Measurements from ENCODE around the gene CGRRF1.

Gene CGRRF1

DNA sequence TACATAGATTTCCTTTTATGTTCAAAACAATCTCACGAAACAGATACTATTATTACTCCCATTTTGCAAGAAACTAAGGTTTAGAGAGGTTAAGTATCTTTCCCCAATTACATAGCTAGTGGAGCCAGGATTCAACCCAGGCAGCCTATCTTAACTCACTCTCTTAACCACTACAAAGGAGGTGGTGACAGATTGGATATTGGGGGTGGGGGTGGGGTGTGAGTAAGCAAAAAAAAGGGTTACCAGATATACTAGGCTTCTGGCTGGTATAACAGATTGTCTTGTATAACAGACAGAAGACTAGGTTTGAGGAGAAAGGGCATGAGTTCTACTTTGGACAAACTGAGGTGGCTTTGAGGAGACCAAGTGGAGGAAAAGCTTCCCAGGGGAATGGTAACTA lies 23.0 kb upstream of the CGRRF1 start:
- Histone ChIP-seq H3K27me3 (no peaks in the 10 kb centered on the region), H3K36me3 (peaks cover 0 to 11% (median 0%) of the 10 kb centered on the region in 3 donors), H3K27ac (no peak overlapping the region), H3K4me1 (peaks cover 0 to 47% (median 24%) of the 10 kb centered on the region in 4 donors), H3K9me3 (no peaks in the 10 kb centered on the region), H3K4me3 (no peak overlapping the region)
- TF ChIP-seq, protein P1, sequence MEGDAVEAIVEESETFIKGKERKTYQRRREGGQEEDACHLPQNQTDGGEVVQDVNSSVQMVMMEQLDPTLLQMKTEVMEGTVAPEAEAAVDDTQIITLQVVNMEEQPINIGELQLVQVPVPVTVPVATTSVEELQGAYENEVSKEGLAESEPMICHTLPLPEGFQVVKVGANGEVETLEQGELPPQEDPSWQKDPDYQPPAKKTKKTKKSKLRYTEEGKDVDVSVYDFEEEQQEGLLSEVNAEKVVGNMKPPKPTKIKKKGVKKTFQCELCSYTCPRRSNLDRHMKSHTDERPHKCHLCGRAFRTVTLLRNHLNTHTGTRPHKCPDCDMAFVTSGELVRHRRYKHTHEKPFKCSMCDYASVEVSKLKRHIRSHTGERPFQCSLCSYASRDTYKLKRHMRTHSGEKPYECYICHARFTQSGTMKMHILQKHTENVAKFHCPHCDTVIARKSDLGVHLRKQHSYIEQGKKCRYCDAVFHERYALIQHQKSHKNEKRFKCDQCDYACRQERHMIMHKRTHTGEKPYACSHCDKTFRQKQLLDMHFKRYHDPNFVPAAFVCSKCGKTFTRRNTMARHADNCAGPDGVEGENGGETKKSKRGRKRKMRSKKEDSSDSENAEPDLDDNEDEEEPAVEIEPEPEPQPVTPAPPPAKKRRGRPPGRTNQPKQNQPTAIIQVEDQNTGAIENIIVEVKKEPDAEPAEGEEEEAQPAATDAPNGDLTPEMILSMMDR (IDR thresholded peaks at IDR 0.05): no peak
- no peak for DNase-seq
- intact Hi-C loops (cut with DNase I; ENCODE audit: low total_unique reads): no loop called here

DNA sequence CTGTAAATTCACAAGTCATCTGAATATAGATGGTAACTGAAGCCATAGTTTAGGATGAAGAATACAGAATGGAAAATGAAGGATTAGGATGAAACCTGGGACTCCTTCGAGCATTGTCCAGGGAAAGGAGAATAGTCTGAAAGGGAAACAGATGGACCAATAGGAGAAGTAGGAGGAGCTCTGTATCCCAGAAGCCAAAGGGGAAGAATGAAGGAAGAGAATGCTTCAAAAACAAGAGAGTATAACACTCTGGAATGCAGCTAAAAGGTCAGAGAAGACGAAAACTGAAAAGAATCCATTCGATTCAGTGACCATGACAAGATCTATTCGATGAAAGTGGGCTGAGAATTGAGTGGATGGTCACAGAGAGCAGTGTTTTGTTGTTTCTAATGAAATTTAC lies 21.9 kb upstream of the CGRRF1 start:
- TF ChIP-seq, protein P1 (IDR thresholded peaks at IDR 0.05): no peak
- peaks cover 0 to 47% (median 24%) of the 10 kb centered on the region in 4 donors for H3K4me1 ChIP-seq
- H3K27ac ChIP-seq: peak overlapping the region; percentile 91 to 94
- peak overlapping the region; percentile 70 to 82 for H3K4me3 ChIP-seq
- no peaks in the 10 kb centered on the region for H3K9me3 ChIP-seq
- H3K36me3 ChIP-seq: peaks cover 0 to 6% (median 0%) of the 10 kb centered on the region in 3 donors
- intact Hi-C loops (cut with DNase I; ENCODE audit: low total_unique reads): no loop called here
- H3K27me3 ChIP-seq: no peaks in the 10 kb centered on the region
- DNase-seq: no peak

DNA sequence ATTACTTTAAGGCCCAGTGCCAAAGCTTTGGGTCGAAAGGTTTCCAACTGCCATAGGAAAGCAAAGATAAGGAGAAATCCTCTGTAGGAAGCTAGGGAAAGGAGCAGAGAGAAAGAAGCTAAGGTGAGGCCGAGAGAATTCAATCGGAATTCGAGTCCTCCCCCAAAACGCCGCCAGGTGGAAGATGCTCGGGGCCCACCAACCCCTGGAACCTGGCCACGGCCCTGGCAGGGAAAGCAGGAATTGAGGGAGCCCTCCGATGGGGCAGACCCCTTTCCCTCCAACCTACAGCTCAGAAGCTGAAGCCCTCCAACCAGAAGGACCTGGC lies 21.4 kb upstream of the CGRRF1 start:
- H3K4me1 ChIP-seq: peaks cover 0 to 47% (median 22%) of the 10 kb centered on the region in 4 donors
- DNase-seq: no peak
- intact Hi-C loops (cut with DNase I; ENCODE audit: low total_unique reads): no loop called here

DNA sequence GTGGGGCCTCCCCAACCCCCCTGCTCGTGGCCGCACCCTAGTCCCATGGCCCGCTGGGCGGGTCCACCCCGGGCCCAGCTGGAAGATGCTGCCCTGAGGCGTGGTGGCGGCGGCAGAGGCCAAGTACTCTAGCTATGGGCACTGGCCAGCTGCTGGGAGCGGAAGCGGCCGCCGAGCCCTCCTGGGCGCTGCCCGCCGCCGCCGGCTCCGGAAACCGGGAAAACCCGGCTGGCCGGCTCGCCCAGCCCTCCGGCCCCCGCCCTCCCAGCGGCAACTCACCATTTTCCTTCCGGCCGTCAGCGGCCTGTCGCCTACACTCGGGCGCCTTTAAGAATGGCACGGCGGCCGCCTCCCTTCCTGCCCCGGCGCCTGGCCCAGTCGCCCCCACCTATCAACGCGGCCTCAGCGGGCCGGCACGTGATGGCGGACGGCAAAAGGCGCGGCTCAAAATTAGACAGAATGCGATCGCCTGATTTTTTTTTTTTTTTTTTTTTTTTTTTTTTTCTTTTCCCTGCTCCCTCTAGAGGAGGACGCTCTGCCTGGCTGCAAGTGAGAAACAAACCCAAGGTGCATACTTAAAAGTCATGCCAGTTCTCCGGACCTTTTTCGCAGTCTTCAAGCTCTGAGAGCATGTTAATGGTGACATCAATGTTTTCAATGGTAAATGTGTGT lies 20.9 kb upstream of the CGRRF1 start, which contains the start of gene GMFB:
TSS of gene GMFB (minus strand) at position 335 of the 672 bp plus-strand sequence. CDS start at position 282, 53 bp downstream.
- peak within 1 kb of the TSS; percentile 91 to 94 for H3K27ac ChIP-seq
- intact Hi-C loops (cut with DNase I; ENCODE audit: low total_unique reads): no loop called here
- peaks cover 0 to 47% (median 22%) of the 10 kb centered on the region in 4 donors for H3K4me1 ChIP-seq
- TF ChIP-seq, protein P1 (IDR thresholded peaks at IDR 0.05): peak; percentile 18 to 31
- H3K36me3 ChIP-seq: no peaks in the 10 kb centered on the region
- no peaks in the 10 kb centered on the region for H3K27me3 ChIP-seq
- peak within 1 kb of the TSS; percentile 70 to 82 for H3K4me3 ChIP-seq
- H3K9me3 ChIP-seq: no peaks in the 10 kb centered on the region
- peak; percentile 92 to 96 for DNase-seq

More for the DNA sequence above, 21.4 kb upstream of the CGRRF1 start:
- TF ChIP-seq, protein P1 (IDR thresholded peaks at IDR 0.05): peak in 1 of 2 experiments; percentile 18
- Histone ChIP-seq H3K36me3 (peaks cover 0 to under 1% (median 0%) of the 10 kb centered on the region in 3 donors), H3K27ac (peak overlapping the region; percentile 91 to 94), H3K9me3 (no peaks in the 10 kb centered on the region), H3K27me3 (no peaks in the 10 kb centered on the region), H3K4me3 (peak overlapping the region; percentile 70 to 82)

DNA sequence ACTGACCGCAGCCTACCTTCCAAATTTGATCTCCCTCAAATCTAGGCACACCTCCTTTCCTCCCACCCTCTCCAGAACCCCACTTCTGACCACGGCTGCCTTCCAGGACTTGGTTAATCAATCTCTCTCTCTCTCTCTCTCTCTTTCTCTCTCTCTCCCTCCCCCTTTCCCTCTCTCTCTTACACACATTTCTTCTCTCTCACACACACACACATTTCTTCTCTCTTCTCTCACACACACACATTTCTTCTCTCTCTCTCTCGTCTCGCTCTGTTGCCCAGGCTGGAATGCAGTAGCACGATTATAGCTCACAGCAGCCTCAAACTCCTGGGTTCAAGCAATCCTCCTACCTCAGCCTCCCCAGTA lies 20.4 kb upstream of the CGRRF1 start:
- Histone ChIP-seq H3K4me3 (peak overlapping the region; percentile 70 to 82), H3K36me3 (no peaks in the 10 kb centered on the region), H3K27ac (peak overlapping the region; percentile 91 to 94), H3K9me3 (no peaks in the 10 kb centered on the region), H3K27me3 (no peaks in the 10 kb centered on the region), H3K4me1 (peaks cover 0 to 42% (median 22%) of the 10 kb centered on the region in 4 donors)
- intact Hi-C loops (cut with DNase I; ENCODE audit: low total_unique reads): no loop called here
- DNase-seq: no peak
- TF ChIP-seq, protein P1 (IDR thresholded peaks at IDR 0.05): no peak

Data from tibial artery (tissue), 4 donors.